GM19025 (cell line): ENCODE data around the gene WASF2.
"Not testable (repeated sequence)": the region's sequence is repeated elsewhere in the genome, so short reads cannot be mapped to it uniquely, and the experiment has no call there.

Experiments
- ATAC-seq: cut with Tn5 transposase; IDR thresholded peaks from one replicate; pipeline ENCODE4 v1.9.1; 2021; ENCODE audit warnings: mild to moderate bottlenecking, low read depth, moderate library complexity; ENCODE audit not compliant: unreplicated experiment

The WASF2 gene

DNA sequence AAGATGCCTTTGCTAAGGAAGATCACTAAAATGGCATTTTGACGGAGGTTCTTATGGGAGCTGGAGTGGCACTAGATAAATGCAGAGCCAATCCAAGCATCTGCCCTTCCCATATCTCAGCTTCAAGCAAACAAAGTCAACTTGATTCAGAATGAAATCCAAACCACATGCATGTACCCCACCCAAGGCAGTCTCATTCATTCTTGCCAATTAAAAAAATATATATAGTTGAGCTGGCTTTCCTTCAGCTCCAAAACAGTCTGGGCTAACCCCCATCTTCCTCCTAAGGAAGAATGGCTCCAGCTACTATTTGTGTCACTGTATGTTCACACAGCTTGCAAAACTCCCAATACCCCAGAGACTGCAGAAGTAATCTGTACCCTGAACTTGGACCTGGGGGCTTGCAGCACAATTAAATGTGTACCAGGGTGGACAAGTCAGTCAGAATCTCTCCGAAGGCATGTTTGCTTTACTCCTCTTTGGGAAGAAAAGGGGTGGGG, 62.1 kb downstream of the WASF2 start:
- no peak for ATAC-seq

- ATAC-seq: no peak
Observed at GRCh38 chr1:27427329-27427728, 62.6 kb downstream of the WASF2 start.

DNA sequence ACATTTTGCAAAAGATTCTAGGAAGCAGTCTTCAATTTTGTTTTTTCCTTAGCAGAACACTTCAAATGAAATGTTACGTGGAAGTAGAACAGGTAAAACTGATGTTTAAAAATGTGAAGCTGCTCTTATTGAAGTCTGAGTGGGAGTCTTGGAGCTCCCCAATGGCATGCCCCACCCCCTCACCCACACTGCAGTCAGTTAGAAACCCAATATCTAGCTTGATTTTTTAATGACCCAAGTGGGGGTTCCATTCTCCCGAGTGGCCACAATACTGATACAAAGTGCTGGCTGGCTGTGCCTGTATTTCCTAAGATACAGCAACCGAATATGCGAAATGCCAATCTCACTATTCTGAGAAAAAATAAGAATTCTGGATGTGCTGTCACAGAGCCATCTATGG, 66.3 kb downstream of the WASF2 start:
- no peak for ATAC-seq

DNA sequence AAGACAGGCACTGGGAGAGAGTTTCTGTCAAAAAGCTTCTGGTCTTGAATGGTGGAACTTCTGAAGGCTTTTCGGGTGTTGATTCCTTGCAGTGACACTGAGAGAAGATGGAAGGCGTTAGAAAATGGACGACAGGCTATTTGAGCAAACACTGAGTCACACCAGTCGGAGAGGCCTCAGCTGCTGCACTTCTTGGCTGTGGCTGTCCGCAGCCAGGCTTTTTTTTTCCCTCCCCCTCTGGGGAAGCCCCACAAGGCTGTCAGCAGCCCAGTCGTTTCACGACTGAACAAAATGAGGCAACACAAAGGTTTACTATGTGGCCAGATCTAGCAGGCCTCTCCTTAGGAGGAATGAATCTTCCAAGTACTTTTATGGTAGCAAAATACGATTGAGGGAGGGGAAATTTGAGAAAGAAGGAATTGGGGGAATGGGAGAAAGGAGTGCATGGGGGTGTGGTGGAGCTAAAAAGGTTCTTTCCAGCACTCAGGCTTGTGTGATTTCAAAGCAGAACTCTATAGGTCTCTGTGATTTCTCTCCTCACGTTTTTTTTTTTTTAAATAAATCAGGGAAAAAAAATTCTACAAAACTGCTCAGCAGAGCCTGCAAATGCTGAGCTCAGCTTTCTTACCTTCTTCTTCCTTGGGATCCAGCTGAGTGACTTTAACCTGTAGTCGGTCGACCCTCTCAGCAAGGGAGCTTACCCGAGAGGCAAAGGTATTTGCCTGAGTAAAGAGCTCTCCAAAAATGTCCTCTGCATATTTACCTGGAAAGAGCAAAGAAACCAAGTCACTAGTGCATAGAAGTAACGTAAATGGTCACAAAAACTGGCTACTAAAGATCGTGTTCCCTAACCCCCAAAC, 71.4 kb downstream of the WASF2 start:
- peak; percentile 85 for ATAC-seq

GRCh38 chr1:27417713-27418112, 72.3 kb downstream of the WASF2 start:
- no peak for ATAC-seq

DNA sequence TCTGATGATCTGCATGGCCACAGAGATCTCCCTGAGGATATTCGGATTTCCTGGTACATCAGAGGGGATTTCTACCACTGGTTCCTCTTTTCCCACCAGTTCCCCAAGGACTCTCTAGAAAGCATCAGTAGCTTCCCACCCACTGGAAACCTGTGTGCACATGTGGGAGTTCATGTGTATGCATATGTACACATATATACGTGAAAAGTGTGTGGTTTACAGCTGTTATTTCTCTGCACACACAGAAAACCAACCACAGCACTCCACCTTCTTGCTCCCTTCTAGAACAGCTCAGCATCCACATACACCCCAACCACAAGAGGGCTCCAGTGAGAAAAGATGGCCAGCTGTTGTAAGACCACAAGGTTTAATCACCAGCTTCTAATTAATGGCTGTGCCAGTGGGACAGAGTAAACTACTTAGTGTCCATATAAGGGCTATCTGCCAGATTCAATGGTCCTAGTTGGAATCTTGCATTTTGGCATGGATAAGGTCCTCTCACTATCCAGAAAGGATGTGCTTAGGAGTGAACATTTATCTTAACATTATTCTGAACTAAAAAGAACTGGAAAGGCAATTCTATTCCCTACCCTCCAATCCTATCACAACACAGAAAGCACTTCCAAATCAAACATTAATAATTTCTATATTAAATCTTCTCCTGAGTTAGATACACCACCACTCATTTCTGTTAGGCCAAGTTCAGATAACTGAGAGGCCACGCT, 73.4 kb downstream of the WASF2 start:
- no peak for ATAC-seq

DNA sequence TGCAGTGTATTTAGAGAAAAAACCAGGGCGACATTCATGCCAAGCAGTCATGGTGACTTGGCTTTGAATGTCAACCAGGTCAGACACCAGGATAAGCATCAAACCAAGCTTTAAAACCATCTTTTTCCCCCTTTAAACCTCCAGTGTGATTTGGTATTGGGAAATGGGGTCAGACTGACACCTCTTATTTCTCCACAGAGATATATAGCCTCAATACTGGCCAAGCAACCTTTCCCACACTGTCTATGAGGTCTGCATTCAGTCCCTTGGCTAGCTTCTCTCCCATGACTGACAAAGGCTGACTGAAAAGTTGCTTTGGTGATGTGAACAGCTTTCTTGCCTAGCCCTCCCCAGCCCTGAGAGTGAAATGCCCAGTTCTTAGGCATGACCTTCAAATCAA, 75.9 kb downstream of the WASF2 start:
- ATAC-seq: no peak

DNA sequence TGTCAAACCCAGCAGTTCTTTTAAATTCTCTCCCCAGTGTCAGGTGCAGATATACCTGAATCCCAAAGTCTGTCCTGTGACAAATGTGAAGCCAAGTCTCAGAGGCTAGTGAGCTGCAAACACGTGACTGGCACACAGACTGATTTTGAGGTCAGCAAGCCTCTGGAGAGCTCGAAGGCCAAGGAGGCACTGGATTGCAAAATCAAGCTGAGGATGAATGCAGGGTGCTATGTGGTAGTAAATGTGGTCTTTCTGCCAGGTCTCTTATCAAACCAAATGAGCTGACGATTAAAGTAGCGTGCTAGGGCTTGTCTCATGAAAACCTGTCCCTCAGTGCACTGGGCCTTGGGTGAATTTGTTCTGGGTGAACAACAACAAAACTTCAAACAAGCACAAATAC, 77.0 kb downstream of the WASF2 start:
- ATAC-seq: no peak

DNA sequence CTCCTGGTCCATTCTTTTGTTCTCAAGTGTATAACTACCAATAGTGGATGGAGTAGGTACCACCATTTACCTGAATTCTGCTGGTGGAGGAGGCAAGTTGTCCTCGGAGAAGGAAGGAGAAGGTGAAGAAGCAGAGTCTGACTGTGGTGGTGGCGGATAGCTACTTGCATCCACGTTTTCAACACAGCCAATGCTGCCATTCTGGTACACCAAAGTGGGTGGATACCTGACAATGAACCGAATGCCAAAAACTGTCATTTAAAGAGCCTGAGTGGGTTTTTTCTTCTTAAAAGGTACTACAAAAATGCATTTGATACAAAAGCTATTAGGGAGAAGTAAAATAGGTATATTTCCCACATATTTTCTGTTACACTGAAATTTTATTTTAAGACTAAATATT, 77.5 kb downstream of the WASF2 start:
- no peak for ATAC-seq

- ATAC-seq: no peak
Observed at GRCh38 chr1:27410709-27411108, 79.3 kb downstream of the WASF2 start.

DNA sequence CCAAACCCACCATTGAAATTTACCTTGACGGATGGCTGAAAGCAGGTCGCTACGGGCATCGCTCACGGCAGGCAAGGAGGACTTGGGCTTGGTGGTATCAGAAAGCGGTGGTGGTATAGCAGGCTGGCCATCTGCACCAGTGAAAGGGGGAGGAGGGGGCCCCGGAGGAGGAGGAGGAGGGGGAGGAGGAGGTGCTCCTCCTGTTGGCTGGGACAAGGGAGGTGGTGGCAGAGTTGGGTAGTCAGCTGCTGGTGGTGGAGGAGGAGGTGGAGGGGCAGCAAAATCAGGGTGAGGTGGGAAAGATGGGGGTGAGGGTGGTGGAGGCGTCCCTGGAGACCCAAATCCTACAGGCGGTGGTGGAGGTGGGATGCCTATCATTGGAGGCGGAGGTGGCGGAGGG, 80.3 kb downstream of the WASF2 start:
- no peak for ATAC-seq

GRCh38 chr1:27408151-27408550, 81.8 kb downstream of the WASF2 start:
- ATAC-seq: no peak

- not testable (repeated sequence) for ATAC-seq
Observed at GRCh38 chr1:27406791-27407190, 83.2 kb downstream of the WASF2 start.

DNA sequence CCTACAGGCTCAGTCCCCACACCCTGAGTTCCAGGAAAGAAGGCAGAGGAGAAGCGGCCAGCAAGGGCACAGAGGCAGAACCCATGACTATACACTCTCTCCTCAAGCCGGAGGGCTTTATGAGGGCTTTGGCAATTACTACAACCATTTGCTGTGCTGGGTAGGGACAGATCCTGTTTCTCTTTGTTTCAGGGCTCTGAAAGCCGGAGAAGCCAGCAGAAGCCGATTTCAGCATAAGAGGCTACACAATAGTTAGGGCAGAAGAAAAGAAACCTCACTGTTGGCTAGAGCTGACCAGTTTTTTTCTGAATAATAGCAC, 83.6 kb downstream of the WASF2 start:
- no peak for ATAC-seq

- not testable (repeated sequence) for ATAC-seq
Observed at GRCh38 chr1:27405598-27406361, 84.2 kb downstream of the WASF2 start.

- ATAC-seq: no peak
Observed at GRCh38 chr1:27405074-27405473, 84.9 kb downstream of the WASF2 start.

- no peak for ATAC-seq
Observed at GRCh38 chr1:27403931-27404330, 86.0 kb downstream of the WASF2 start.

DNA sequence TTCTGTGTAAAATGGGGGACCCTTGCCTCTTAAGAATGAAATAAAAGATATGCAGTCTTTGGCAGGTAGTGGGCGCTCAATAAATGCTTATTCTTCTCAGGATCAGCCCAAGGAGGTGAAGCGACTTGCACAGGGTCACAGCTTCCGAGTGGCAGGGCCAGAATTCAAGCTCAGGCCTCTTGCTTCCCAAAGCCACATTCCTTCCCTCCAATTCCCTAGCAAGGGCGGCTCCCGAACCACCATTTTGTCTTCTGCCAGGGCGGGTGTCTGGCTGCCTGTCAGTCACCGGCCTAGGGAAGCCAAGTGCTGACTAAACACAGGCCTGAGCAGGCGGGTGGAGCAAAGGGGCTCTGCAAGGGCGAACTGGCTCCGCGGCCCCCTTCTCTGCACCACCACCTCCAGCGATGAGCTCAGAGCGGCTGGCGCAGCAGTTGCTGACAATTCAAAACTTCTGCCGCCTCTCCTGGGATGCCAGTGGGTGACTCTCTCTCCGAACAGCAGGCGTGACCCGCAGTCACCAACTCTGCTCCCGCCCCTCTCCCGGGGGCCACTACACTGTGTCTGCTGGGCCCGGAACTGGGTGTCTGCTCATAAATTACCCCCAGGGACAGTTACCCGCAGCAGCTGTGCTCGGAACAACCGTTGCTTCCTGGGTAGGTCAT, 86.8 kb downstream of the WASF2 start:
- no peak for ATAC-seq

DNA sequence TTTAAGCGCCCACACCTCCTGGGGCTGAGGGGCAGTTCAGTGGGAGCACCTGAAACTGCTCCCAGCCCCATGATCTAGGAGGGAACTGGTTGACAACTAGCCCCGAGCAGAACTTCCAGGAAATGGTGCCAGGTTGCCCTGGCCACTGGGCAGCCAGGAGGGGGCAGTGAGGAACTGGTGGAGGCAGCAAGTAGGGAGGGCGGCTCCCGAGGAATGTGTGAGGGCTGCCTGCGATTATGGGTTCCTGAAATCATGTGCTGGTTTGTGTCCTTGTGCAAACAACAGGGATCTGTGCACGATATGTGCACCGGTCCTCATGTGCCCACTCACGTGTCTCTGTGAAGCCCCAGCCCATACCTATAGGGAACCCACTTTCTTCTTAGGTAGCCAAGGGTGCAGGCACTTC, 87.6 kb downstream of the WASF2 start:
- ATAC-seq: no peak

DNA sequence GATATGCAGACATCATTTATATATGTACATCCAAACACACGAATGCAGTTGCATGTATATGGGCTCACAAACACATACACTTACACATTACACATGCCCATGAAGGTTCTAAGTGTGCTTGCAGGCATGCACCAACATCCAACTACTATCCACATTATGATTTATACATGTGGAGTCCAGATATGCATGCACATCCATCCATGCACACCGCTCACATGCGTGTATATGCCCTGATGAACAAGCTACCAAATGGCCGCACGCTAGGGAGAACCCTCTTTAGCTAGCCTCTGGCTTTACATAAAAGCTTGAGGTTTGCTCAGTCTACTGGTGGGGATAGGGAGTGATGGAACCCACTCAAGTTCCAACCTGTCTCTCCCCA, 89.0 kb downstream of the WASF2 start:
- ATAC-seq: no peak
